GM08714 (cell line): ENCODE data around the gene RSU1.

Experiments used
- H3K4me3 ChIP-seq: fragments of 200-500 bp; sonication (Bioruptor generic); 2 replicates; pipeline ENCODE4 v1.5.1; 2014; ENCODE audit warnings: mild to moderate bottlenecking, low read length, inconsistent platforms
- ZNF274 ChIP-seq: IDR thresholded peaks from 2 replicates; pipeline ENCODE4 v1.6.1; 2012; ENCODE audit warnings: mild to moderate bottlenecking, low read depth, low read length

The RSU1 gene

DNA sequence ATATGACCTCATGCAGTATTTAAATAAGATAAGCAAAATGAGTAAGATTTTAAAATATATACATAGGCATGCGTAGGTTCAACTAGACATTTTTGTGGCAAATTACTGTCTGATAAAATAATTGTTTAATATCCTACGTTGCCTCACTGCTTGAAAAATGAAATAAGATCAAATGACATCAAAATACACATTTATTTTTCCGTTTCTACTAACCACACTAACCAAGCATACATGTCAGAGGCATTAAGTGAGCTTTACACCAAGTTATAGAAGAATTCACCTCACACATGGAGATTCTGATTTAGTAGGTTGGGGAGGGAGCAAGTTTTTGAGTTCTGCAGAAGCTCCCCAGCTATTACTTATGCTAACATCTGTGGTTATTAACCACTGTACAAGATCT lies 66.8 kb downstream of the RSU1 start:
- no peak for TF ChIP-seq ZNF274
- no peak overlapping the region for H3K4me3 ChIP-seq

DNA sequence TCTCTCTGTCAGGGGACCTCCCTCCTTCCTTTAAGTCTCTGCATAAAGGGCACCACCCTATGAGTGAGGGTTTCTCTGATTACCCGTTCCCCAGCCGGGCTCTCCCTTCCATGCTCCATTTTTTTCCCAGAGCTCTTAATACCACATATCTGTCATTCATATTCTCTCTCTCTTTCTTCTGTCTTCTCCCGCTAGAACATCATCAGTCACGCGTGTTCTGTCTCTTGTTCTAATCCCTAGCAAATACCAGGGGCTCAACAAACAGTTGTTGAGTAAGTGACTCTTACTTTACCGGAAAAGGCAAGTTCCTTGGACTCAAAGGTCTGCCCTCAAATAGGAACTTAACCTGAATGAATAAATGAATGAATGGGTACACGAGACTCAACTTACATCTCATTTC lies 68.5 kb downstream of the RSU1 start:
- TF ChIP-seq ZNF274: no peak
- H3K4me3 ChIP-seq: no peak overlapping the region

GRCh38 chr10:16746856-16747255 lies 70.4 kb downstream of the RSU1 start:
- no peak for TF ChIP-seq ZNF274
- no peak overlapping the region for H3K4me3 ChIP-seq

DNA sequence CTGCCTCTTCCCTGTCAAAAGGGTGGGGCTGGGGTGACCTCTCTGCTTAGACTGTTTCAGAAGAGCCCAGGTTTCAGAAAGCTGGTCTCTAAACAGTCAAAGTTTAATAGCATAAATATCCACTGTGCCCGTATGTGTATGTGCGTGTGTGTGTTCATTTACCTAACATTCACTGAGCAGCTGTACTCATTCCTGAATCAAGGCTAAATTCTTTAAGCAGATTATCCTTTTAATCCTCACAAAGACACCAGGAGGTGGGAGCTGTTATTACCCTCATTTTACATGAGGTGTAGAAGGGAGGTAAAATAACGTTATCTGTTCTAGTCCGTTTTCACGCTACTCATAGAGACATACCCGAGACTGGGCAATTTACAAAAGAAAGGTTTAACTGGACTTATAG lies 72.2 kb downstream of the RSU1 start:
- H3K4me3 ChIP-seq: no peak overlapping the region
- TF ChIP-seq ZNF274: no peak

DNA sequence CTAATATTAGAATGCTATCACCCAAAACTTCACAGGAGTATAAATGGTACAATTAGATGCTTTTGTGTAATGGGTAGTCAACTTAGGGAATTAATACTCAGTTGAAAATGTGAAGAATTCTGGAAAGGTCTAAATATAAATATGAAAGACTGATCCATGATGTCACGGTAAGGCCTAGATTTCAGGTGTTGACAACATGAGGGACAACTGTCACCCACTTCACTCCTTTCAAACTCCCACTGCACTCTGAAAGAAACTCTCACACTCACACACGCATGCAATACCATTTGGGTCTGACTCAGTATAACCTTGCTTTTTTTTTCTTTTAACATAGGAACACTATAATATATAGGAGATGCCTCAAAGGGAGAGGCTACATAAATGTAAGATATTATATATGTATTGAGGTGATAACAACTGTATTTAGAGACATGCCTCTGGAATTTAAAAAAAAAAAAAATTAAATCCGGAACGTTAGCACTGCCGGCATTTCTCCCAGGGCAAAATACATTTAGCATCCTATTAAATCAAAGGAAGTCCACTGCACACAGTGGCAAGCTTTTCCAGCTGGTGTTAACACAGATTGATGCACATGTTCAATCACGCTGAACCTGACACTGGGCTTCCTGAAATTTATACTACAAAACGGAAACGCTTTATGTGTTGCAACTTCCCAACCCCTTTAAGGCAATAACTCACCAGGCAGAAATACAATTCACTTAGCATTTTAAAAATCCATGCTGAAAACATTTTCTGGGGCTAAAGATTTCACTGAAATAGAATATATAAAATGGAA lies 74.9 kb downstream of the RSU1 start:
- no peak overlapping the region for H3K4me3 ChIP-seq
- no peak for TF ChIP-seq ZNF274

- no peak for TF ChIP-seq ZNF274
- H3K4me3 ChIP-seq: no peak overlapping the region
Observed at GRCh38 chr10:16741540-16741939, 75.7 kb downstream of the RSU1 start.

GRCh38 chr10:16737420-16737819 lies 79.8 kb downstream of the RSU1 start:
- H3K4me3 ChIP-seq: no peak overlapping the region
- TF ChIP-seq ZNF274: no peak

DNA sequence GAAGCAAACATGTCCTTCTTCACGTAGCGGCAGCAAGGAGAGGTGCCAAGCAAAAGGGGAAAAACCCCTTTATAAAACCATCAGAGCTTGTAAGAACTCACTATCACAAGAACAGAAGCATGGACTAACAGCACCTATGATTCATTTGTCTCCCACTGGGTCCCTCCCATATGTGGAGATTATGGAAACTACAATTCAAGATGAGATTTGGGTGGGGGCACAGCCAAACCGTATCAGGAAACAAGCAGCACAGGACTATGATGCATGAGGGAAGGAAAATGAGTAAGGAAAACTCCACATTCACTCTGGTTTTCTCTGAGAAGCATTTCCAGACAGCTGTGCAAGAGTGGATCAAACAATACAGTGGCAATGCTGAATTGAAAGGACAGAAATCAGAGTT lies 81.6 kb downstream of the RSU1 start:
- no peak overlapping the region for H3K4me3 ChIP-seq
- TF ChIP-seq ZNF274: no peak

DNA sequence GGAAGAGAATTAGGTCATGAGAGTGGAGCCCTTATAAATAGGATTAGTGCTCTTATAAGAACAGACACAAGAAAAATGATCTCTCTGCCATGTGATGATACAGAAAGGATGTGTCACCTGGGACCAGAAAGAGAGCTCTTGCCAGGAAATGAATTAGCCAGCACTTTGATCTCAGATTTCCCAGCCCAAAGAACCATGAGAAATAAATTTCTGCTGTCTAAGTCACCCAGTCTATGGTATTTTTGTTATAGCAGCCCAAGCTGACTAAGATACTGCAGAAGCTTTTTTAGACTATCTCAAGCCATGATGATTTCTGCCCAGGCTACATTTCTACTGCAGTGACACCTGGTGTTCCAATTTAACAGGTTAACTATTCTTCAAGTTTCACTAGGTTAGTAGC lies 84.8 kb downstream of the RSU1 start:
- TF ChIP-seq ZNF274: no peak
- no peak overlapping the region for H3K4me3 ChIP-seq

DNA sequence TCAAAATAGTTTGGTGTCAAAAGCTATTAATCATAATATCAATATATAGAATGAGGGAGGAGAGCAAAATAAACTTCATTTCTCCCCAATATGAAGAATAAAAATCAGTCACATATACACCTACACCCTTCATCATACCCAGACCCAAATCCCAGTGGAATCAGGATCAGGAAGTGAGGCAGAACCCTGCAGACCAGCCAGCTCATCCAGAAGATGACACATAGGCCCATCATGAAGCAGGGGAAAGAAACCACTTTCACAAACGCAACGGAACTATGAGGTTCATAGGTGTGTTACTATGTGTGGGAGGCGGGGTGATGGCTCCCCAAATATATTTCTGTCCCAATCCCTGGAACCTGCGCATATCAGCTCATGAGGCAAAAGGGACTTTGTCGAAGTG lies 89.0 kb downstream of the RSU1 start:
- no peak overlapping the region for H3K4me3 ChIP-seq
- no peak for TF ChIP-seq ZNF274

- no peak overlapping the region for H3K4me3 ChIP-seq
- no peak for TF ChIP-seq ZNF274
Observed at GRCh38 chr10:16727666-16728065, 89.6 kb downstream of the RSU1 start.

- H3K4me3 ChIP-seq: no peak overlapping the region
- no peak for TF ChIP-seq ZNF274
Observed at GRCh38 chr10:16724509-16724908, 92.7 kb downstream of the RSU1 start.

- TF ChIP-seq ZNF274: no peak
- no peak overlapping the region for H3K4me3 ChIP-seq
Observed at GRCh38 chr10:16720812-16721211, 96.4 kb downstream of the RSU1 start.

GRCh38 chr10:16717622-16718395 lies 99.4 kb downstream of the RSU1 start:
- TF ChIP-seq ZNF274: no peak
- H3K4me3 ChIP-seq: no peak overlapping the region

DNA sequence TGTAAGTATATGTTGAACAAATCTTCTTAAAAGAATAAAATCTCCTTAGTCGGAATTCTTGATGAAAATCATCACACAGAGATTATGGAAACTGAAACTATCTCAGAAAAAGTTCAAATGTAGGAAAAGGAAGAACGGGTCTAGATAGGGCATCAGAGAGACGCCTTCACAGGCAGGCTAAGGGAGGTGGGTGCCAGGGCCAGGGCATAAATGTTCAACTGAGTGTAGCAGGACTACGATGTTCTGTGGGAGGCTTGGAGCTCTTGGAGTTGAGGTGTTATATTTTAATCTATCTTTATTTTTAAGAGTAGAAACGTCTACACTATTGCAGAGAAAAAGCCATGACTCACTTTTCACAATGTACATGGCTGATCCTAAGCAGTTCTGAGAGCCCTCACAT lies 101.2 kb downstream of the RSU1 start:
- TF ChIP-seq ZNF274: no peak
- no peak overlapping the region for H3K4me3 ChIP-seq

DNA sequence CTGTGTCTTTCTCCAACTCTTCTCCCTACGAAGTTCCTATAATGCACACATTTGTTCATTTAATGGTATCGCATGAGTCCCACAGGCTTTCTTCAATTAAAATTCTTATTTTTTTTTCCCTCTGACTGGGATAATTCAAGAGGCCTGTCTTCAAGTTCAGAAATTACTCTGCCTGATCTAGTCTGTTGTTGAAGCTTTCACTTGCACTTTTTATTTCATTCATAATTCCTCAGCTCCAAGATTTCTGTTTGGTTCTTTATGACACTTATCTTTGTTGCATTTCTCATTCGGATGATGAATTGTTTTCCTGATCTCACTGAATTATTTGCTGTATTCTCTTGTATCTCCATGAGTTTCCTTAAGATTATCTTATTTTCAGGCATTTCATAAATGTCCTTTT lies 103.9 kb downstream of the RSU1 start:
- TF ChIP-seq ZNF274: no peak
- no peak overlapping the region for H3K4me3 ChIP-seq
